ENCODE measurements around the gene IFIT1B. TPM values are rescaled to one million over a fixed set of nuclear protein-coding genes. Genes with fewer than 3 reads are reported as not detected.

Gene IFIT1B
- total RNA-seq, 1 experiment from 2014 or later, result not detected

DNA sequence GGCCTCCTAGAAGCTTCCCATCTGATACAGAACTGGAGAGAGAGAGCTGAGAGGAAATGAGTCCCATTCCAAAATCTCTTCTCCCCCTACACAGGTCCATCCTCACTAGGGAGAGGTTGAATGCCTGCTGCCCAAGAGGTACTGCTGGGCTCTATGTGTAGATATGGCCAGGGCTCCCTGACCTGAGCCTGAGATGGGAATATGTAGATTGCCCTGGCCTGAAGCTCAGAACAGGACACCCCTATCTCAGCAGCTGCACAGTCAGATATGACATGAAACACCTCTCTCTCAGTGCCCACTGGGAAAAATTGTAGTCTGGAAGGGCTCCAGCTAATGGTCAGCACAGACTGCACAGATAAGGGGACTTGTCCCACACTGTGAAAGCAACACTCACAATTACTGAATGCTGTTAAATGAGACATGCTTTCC, 3.1 kb upstream of the IFIT1B start:
- H3K9me3 ChIP-seq (ENCODE audit: low read depth, low read length, poor library complexity, severe bottlenecking), result no peaks in the 10 kb centered on the region
- no TSS peak for BruUV-seq (replicated peaks)
- H3K4me3 ChIP-seq (ENCODE audit: low read depth, low read length, poor library complexity, severe bottlenecking), result no peak overlapping the region
- H3K27me3 ChIP-seq (replicated peaks; ENCODE audit: insufficient read depth, low read depth, low read length, poor library complexity), result no peaks in the 10 kb centered on the region
- no peak for TF ChIP-seq EZH2 (IDR thresholded peaks at IDR 0.05; ENCODE audit: borderline replicate concordance, low read depth, low read length, poor library complexity, severe bottlenecking)
- no peak for TF ChIP-seq CTCF (conservative IDR thresholded peaks at IDR 0.05; ENCODE audit: low read depth, low read length)
- H3K4me1 ChIP-seq (ENCODE audit: insufficient read depth, low read length, poor library complexity, severe bottlenecking), result peaks cover 8% of the 10 kb centered on the region
- CTCF ChIA-PET, result no interaction called here
- no peak overlapping the region for H3K27ac ChIP-seq (ENCODE audit: low read depth, low read length, poor library complexity, severe bottlenecking)
- no peak for DNase-seq (ENCODE audit: low spot score)
- POLR2A ChIA-PET (ENCODE audit: low non-redundant PET), result no interaction called here
- no peaks in the 10 kb centered on the region for H3K36me3 ChIP-seq (ENCODE audit: insufficient read depth, low read length, poor library complexity, severe bottlenecking)
- intact Hi-C loops (cut with micrococcal nuclease; ENCODE audit: unreplicated experiment), result no loop called here

DNA sequence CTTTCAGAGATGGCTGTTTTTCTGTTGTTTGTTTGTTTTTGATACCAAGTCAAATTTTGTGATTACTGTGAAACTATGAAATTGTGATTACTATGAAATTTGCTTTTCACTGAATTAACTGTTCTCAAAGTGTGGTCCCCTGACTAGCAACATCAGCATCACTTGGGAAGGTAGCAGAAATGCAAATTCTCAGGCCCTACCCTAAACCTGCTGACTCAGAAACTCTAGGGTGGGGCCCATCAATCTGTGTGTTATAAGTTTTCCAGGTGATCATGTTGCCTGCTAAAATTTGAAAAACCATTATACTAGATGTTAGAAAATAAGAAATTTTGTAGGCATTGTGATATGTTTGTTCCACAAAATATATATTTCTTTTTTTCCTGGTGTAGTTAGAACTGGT, 1.2 kb downstream of the IFIT1B start:
- no TSS peak for BruUV-seq (replicated peaks)
- no peak for TF ChIP-seq CTCF (conservative IDR thresholded peaks at IDR 0.05; ENCODE audit: low read depth, low read length)
- TF ChIP-seq EZH2 (IDR thresholded peaks at IDR 0.05; ENCODE audit: borderline replicate concordance, low read depth, low read length, poor library complexity, severe bottlenecking), result no peak
- H3K4me1 ChIP-seq (ENCODE audit: insufficient read depth, low read length, poor library complexity, severe bottlenecking), result peaks cover 5% of the 10 kb centered on the region
- ChIA-PET POLR2A (ENCODE audit: low non-redundant PET) (no interaction called here), CTCF (no interaction called here)
- no peaks in the 10 kb centered on the region for H3K27me3 ChIP-seq (replicated peaks; ENCODE audit: insufficient read depth, low read depth, low read length, poor library complexity)
- intact Hi-C loops (cut with micrococcal nuclease; ENCODE audit: unreplicated experiment), result no loop called here
- no peak for DNase-seq (ENCODE audit: low spot score)
- H3K9me3 ChIP-seq (ENCODE audit: low read depth, low read length, poor library complexity, severe bottlenecking), result no peaks in the 10 kb centered on the region
- no peak overlapping the region for H3K4me3 ChIP-seq (ENCODE audit: low read depth, low read length, poor library complexity, severe bottlenecking)
- no peak overlapping the region for H3K27ac ChIP-seq (ENCODE audit: low read depth, low read length, poor library complexity, severe bottlenecking)
- H3K36me3 ChIP-seq (ENCODE audit: insufficient read depth, low read length, poor library complexity, severe bottlenecking), result no peaks in the 10 kb centered on the region

- no peaks in the 10 kb centered on the region for H3K36me3 ChIP-seq (ENCODE audit: insufficient read depth, low read length, poor library complexity, severe bottlenecking)
- H3K4me1 ChIP-seq (ENCODE audit: insufficient read depth, low read length, poor library complexity, severe bottlenecking), result no peaks in the 10 kb centered on the region
- ChIA-PET POLR2A (ENCODE audit: low non-redundant PET) (no interaction called here), CTCF (no interaction called here)
- intact Hi-C loops (cut with micrococcal nuclease; ENCODE audit: unreplicated experiment), result no loop called here
- no peak for TF ChIP-seq EZH2 (IDR thresholded peaks at IDR 0.05; ENCODE audit: borderline replicate concordance, low read depth, low read length, poor library complexity, severe bottlenecking)
- TF ChIP-seq CTCF (conservative IDR thresholded peaks at IDR 0.05; ENCODE audit: low read depth, low read length), result no peak
- BruUV-seq (replicated peaks), result no TSS peak
- no peaks in the 10 kb centered on the region for H3K27me3 ChIP-seq (replicated peaks; ENCODE audit: insufficient read depth, low read depth, low read length, poor library complexity)
- H3K9me3 ChIP-seq (ENCODE audit: low read depth, low read length, poor library complexity, severe bottlenecking), result no peaks in the 10 kb centered on the region
- no peak overlapping the region for H3K27ac ChIP-seq (ENCODE audit: low read depth, low read length, poor library complexity, severe bottlenecking)
- DNase-seq (ENCODE audit: low spot score), result no peak
- no peak overlapping the region for H3K4me3 ChIP-seq (ENCODE audit: low read depth, low read length, poor library complexity, severe bottlenecking)
Measured at GRCh38 chr10:89382757-89383156, 4.9 kb downstream of the IFIT1B start.

Measured in A673 (cell line).